ENCODE results near the gene NAV1.

The NAV1 gene

DNA sequence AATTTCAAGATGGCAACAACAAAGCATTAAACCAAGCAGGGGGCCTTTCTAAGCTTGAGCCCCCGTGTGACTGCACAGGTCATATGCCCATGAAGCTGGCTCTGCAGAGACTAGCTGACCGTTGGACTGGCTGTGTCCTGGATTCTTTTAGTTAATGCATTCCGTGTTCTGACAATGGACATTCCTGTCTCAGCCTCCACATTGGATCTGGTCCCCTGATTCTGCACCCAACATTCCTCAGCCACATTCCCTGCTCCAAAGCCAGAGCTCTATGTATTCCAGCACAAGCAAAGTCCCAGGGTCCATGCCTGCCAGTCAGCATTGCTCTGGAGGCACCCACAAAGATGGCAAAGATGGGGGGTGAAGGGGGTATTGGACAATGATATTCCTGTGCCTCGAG lies 5.1 kb upstream of the NAV1 start:
- Histone ChIP-seq H3K4me1 (ENCODE audit: control extremely low read depth in 1 of 4, control insufficient read depth in 4 of 4, insufficient read depth in 4 of 4, low read length in 3 of 4) (peaks cover 0 to 57% (median 52%) of the 10 kb centered on the region in 4 experiments), H3K27ac (ENCODE audit: insufficient read depth in 1 of 2, low read depth in 1 of 2, low read length in 2 of 2, poor library complexity in 1 of 2, severe bottlenecking in 2 of 2) (no peak overlapping the region), H3K9me3 (ENCODE audit: control extremely low read depth in 1 of 5, control insufficient read depth in 4 of 5, insufficient read depth in 2 of 5, low read depth in 1 of 5, low read length in 4 of 5) (no peaks in the 10 kb centered on the region), H3K27me3 (replicated peaks in 2 of 5; ENCODE audit: control insufficient read depth in 4 of 5, insufficient read depth in 5 of 5, low read length in 4 of 5) (no peaks in the 10 kb centered on the region), H3K36me3 (ENCODE audit: control insufficient read depth in 4 of 4, insufficient read depth in 4 of 4, low read length in 3 of 4) (no peaks in the 10 kb centered on the region), H3K4me3 (ENCODE audit: control insufficient read depth in 1 of 7, extremely low read depth in 1 of 7, insufficient read depth in 4 of 7, low read depth in 2 of 7, low read length in 6 of 7) (no peak overlapping the region)
- ChIA-PET POLR2A (no interaction called here), CTCF (interaction anchor here (1.2 to 12.0 kb wide), 12 partner anchors 12 to 340 kb away, joined by 3 to 147 read pairs (median 7); no protein-coding TSS in a partner anchor)
- DNase-seq, result no peak
- 100% methylated on average over 4 of the region's 4 CpGs for WGBS (ENCODE audit: insufficient coverage)

DNA sequence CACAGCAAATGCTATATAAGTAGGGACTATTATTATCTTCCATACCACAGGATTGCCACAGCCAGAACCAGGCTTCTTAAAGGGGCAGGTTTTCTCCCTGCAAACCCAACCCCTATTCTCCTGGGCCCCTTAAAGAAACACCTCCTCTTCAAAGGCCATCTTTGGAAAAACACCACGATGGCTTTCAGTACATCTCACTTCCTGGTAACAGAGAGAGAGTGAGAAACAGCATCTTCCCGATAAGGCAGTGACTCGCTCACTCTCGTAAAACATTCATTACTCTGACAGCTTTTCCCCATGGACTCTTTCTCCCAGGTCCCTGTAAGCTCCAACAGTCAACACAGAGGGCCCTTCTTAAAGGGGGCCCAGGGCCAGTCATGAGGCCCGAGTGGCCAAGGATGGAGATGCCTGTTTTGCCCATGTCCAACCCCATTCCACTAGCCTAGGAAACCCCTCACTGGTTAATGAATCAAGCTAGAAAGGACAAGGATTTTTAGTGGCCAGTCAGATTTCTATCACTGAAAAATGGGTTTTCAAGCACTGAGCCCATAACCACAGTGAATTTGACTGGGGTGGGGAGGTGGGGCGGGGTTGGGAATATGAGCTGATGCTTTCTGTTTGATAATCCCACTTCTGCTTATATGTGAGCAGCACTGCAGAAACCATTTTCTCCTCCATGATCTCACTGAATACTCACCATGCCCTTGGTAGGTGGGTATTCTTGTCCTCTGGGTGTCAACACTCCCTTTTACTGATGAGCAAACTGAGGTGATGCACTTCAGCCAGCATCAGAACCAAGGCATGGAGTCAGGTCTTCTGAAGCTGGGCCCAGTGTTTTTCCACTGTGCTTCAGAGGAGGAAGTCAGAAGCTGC lies 3.6 kb upstream of the NAV1 start:
- peaks cover 0 to 71% (median 60%) of the 10 kb centered on the region in 4 experiments for H3K4me1 ChIP-seq (ENCODE audit: control extremely low read depth in 1 of 4, control insufficient read depth in 4 of 4, insufficient read depth in 4 of 4, low read length in 3 of 4)
- ChIA-PET CTCF (interaction anchor here (0.9 to 12.0 kb wide), 16 partner anchors 8 to 260 kb away, joined by 3 to 147 read pairs (median 6); partner anchors contain the start of gene PHLDA3), POLR2A (no interaction called here)
- 7% methylated on average over 2 of the region's 6 CpGs for WGBS (ENCODE audit: insufficient coverage)
- H3K36me3 ChIP-seq (ENCODE audit: control insufficient read depth in 4 of 4, insufficient read depth in 4 of 4, low read length in 3 of 4), result no peaks in the 10 kb centered on the region
- H3K9me3 ChIP-seq (ENCODE audit: control extremely low read depth in 1 of 5, control insufficient read depth in 4 of 5, insufficient read depth in 2 of 5, low read depth in 1 of 5, low read length in 4 of 5), result no peaks in the 10 kb centered on the region
- peak in 2 of 3 donors; percentile 49 to 53 for DNase-seq
- H3K4me3 ChIP-seq (ENCODE audit: control insufficient read depth in 1 of 7, extremely low read depth in 1 of 7, insufficient read depth in 4 of 7, low read depth in 2 of 7, low read length in 6 of 7), result peak overlapping the region in 1 of 7 experiments; percentile 23
- H3K27ac ChIP-seq (ENCODE audit: insufficient read depth in 1 of 2, low read depth in 1 of 2, low read length in 2 of 2, poor library complexity in 1 of 2, severe bottlenecking in 2 of 2), result no peak overlapping the region
- peaks cover 0 to 1% (median 0%) of the 10 kb centered on the region in 5 experiments for H3K27me3 ChIP-seq (replicated peaks in 2 of 5; ENCODE audit: control insufficient read depth in 4 of 5, insufficient read depth in 5 of 5, low read length in 4 of 5)

DNA sequence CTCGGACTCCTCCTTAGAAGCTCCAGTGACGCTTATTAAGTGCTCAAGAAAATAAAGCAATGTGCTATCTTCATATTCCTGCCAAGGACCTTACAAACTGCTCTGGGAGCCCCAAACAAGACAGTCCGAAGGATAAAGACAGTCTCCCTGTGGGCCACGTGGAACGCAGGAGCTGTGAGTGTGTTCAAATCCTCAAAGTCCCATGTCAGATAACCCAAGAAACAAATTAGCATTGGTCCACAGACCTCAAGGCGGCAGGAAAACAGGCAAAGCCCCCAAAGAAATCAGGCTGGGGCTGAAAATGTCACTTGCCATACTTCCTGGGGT lies 3.0 kb upstream of the NAV1 start:
- 68% methylated on average over 6 of the region's 6 CpGs for WGBS (ENCODE audit: insufficient coverage)
- peaks cover 0 to 1% (median 0%) of the 10 kb centered on the region in 5 experiments for H3K27me3 ChIP-seq (replicated peaks in 2 of 5; ENCODE audit: control insufficient read depth in 4 of 5, insufficient read depth in 5 of 5, low read length in 4 of 5)
- H3K9me3 ChIP-seq (ENCODE audit: control extremely low read depth in 1 of 5, control insufficient read depth in 4 of 5, insufficient read depth in 2 of 5, low read depth in 1 of 5, low read length in 4 of 5), result no peaks in the 10 kb centered on the region
- H3K27ac ChIP-seq (ENCODE audit: insufficient read depth in 1 of 2, low read depth in 1 of 2, low read length in 2 of 2, poor library complexity in 1 of 2, severe bottlenecking in 2 of 2), result no peak overlapping the region
- H3K4me1 ChIP-seq (ENCODE audit: control extremely low read depth in 1 of 4, control insufficient read depth in 4 of 4, insufficient read depth in 4 of 4, low read length in 3 of 4), result peaks cover 0 to 72% (median 65%) of the 10 kb centered on the region in 4 experiments
- no peak for DNase-seq
- ChIA-PET POLR2A (no interaction called here), CTCF (interaction anchor here (1.0 to 12.0 kb wide), 9 partner anchors 9 to 255 kb away, joined by 4 to 147 read pairs (median 8); partner anchors contain the start of gene PHLDA3)
- no peaks in the 10 kb centered on the region for H3K36me3 ChIP-seq (ENCODE audit: control insufficient read depth in 4 of 4, insufficient read depth in 4 of 4, low read length in 3 of 4)
- H3K4me3 ChIP-seq (ENCODE audit: control insufficient read depth in 1 of 7, extremely low read depth in 1 of 7, insufficient read depth in 4 of 7, low read depth in 2 of 7, low read length in 6 of 7), result peak overlapping the region in 1 of 7 experiments; percentile 23

- DNase-seq, result peak in 1 of 3 donors; percentile 27
- Histone ChIP-seq H3K4me1 (ENCODE audit: control extremely low read depth in 1 of 4, control insufficient read depth in 4 of 4, insufficient read depth in 4 of 4, low read length in 3 of 4) (peaks cover 0 to 66% (median 60%) of the 10 kb centered on the region in 4 experiments), H3K27me3 (replicated peaks in 2 of 5; ENCODE audit: control insufficient read depth in 4 of 5, insufficient read depth in 5 of 5, low read length in 4 of 5) (peaks cover 0 to 1% (median 0%) of the 10 kb centered on the region in 5 experiments), H3K36me3 (ENCODE audit: control insufficient read depth in 4 of 4, insufficient read depth in 4 of 4, low read length in 3 of 4) (no peaks in the 10 kb centered on the region), H3K27ac (ENCODE audit: insufficient read depth in 1 of 2, low read depth in 1 of 2, low read length in 2 of 2, poor library complexity in 1 of 2, severe bottlenecking in 2 of 2) (no peak overlapping the region), H3K4me3 (ENCODE audit: control insufficient read depth in 1 of 7, extremely low read depth in 1 of 7, insufficient read depth in 4 of 7, low read depth in 2 of 7, low read length in 6 of 7) (no peak overlapping the region), H3K9me3 (ENCODE audit: control extremely low read depth in 1 of 5, control insufficient read depth in 4 of 5, insufficient read depth in 2 of 5, low read depth in 1 of 5, low read length in 4 of 5) (no peaks in the 10 kb centered on the region)
- CTCF ChIA-PET, result interaction anchor here (0.5 to 12.0 kb wide), 7 partner anchors 9 to 254 kb away, joined by 3 to 147 read pairs (median 8); no protein-coding TSS in a partner anchor
- POLR2A ChIA-PET, result no interaction called here
- 82% methylated on average over 4 of the region's 4 CpGs for WGBS (ENCODE audit: insufficient coverage)
Observed at GRCh38 chr1:201536558-201536957, 2.4 kb upstream of the NAV1 start.

DNA sequence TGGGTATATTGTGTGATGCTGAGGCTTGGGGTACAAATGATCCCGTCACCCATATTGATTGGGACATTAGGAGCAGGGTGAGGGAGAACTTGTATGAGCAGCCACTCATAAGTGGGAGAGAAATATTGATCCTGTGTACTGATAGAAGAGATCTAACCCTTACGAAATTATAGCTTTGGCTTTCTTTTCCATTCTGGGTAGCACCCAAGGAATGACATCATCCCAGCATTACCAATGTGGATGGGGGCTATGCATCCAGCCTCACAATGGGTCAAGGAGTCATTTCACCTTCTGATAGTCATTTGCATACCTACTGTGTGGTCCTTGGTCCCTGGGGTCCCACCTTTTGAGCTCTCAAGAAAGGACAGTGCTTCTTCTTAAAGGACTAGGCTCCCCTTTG lies 1.9 kb upstream of the NAV1 start:
- Histone ChIP-seq H3K9me3 (ENCODE audit: control extremely low read depth in 1 of 5, control insufficient read depth in 4 of 5, insufficient read depth in 2 of 5, low read depth in 1 of 5, low read length in 4 of 5) (no peaks in the 10 kb centered on the region), H3K36me3 (ENCODE audit: control insufficient read depth in 4 of 4, insufficient read depth in 4 of 4, low read length in 3 of 4) (no peaks in the 10 kb centered on the region), H3K27me3 (replicated peaks in 2 of 5; ENCODE audit: control insufficient read depth in 4 of 5, insufficient read depth in 5 of 5, low read length in 4 of 5) (peaks cover 0 to 1% (median 0%) of the 10 kb centered on the region in 5 experiments), H3K4me3 (ENCODE audit: control insufficient read depth in 1 of 7, extremely low read depth in 1 of 7, insufficient read depth in 4 of 7, low read depth in 2 of 7, low read length in 6 of 7) (no peak overlapping the region), H3K4me1 (ENCODE audit: control extremely low read depth in 1 of 4, control insufficient read depth in 4 of 4, insufficient read depth in 4 of 4, low read length in 3 of 4) (peaks cover 0 to 63% (median 55%) of the 10 kb centered on the region in 4 experiments), H3K27ac (ENCODE audit: insufficient read depth in 1 of 2, low read depth in 1 of 2, low read length in 2 of 2, poor library complexity in 1 of 2, severe bottlenecking in 2 of 2) (no peak overlapping the region)
- ChIA-PET CTCF (interaction anchor here (0.7 to 12.0 kb wide), 9 partner anchors 9 to 253 kb away, joined by 3 to 147 read pairs (median 5); no protein-coding TSS in a partner anchor), POLR2A (no interaction called here)
- DNase-seq, result no peak
- 95% methylated on average over 2 of the region's 2 CpGs for WGBS (ENCODE audit: insufficient coverage)

- H3K27me3 ChIP-seq (replicated peaks in 2 of 5; ENCODE audit: control insufficient read depth in 4 of 5, insufficient read depth in 5 of 5, low read length in 4 of 5), result peaks cover 0 to 1% (median 0%) of the 10 kb centered on the region in 5 experiments
- no peak overlapping the region for H3K27ac ChIP-seq (ENCODE audit: insufficient read depth in 1 of 2, low read depth in 1 of 2, low read length in 2 of 2, poor library complexity in 1 of 2, severe bottlenecking in 2 of 2)
- no peak overlapping the region for H3K4me3 ChIP-seq (ENCODE audit: control insufficient read depth in 1 of 7, extremely low read depth in 1 of 7, insufficient read depth in 4 of 7, low read depth in 2 of 7, low read length in 6 of 7)
- H3K9me3 ChIP-seq (ENCODE audit: control extremely low read depth in 1 of 5, control insufficient read depth in 4 of 5, insufficient read depth in 2 of 5, low read depth in 1 of 5, low read length in 4 of 5), result no peaks in the 10 kb centered on the region
- peaks cover 0 to 58% (median 51%) of the 10 kb centered on the region in 4 experiments for H3K4me1 ChIP-seq (ENCODE audit: control extremely low read depth in 1 of 4, control insufficient read depth in 4 of 4, insufficient read depth in 4 of 4, low read length in 3 of 4)
- no peaks in the 10 kb centered on the region for H3K36me3 ChIP-seq (ENCODE audit: control insufficient read depth in 4 of 4, insufficient read depth in 4 of 4, low read length in 3 of 4)
- 96% methylated on average over 3 of the region's 4 CpGs for WGBS (ENCODE audit: insufficient coverage)
- ChIA-PET CTCF (interaction anchor here (0.7 to 12.0 kb wide), 8 partner anchors 9 to 172 kb away, joined by 3 to 147 read pairs (median 5); no protein-coding TSS in a partner anchor), POLR2A (no interaction called here)
- DNase-seq, result no peak
Observed at GRCh38 chr1:201537467-201537866, 1.5 kb upstream of the NAV1 start.
